Measurements from ENCODE around the gene CUL1.

Gene CUL1

DNA sequence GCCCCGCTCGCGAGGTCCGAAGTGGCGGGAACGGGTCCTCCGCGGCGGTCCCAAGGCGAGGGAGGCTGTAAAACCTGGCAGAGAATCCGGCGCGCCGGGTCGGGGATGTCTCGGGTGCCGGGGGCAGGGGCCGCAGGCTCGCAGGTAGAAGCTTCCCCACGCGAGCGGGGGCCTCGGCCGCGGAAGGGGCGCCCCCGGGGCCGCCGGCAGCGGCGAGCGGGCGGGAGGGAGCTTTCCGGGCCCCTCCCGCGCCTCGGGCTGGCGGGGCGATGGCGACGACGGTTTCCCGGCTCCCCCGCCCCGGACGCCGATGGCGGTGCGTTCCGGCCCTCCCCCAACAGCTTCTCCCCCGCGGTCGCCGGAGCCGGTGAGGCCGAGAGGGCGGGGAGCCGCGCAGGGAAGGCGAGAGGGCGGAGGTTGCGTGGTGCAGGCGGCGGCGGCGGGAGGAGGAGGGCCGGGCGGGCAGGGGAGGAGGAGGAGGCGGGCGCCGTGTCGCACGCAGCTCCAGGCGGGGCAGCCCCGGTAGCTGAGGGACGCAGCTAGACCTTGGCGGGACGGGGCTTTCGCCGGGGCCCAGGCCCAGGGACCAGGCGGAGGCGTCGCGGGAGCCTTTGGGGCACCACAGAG, at the start of gene CUL1:
Gene CUL1, plus strand, starts transcription at position 507 of the 627 bp plus-strand sequence. CDS start 31,220 bp downstream, outside the sequence.
- DNase-seq, result peak; percentile 50 to 51

DNA sequence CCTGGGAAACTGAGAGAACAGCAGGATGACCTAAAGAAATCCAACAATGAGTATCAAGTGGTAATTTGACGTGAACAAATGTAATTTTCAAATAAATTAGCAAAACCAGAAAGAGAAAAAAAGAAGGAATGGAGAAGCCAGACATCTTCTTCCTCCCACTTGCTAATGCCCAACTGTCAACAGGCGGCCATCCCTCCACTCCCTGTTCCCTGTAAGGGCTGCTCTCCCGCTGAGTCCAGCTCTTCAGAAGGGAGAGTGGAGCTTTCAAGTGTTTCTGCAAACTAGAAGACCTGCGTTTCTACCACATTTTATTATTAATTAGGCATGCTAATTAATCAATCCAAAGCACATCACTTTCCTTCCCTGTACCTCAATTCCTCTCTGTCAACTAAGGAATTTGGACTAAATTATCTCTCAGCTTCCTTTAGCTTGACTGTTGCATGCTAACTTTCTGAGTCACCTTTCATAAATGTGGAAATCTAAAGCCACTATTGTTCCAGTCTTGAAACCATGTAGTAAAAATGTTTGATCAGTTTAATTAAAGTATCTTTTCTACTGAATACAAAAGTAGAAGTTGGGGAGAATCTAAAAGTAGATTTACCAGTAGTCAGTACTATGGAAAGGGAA, 48.4 kb upstream of the CUL1 start:
- DNase-seq, result no peak

DNA sequence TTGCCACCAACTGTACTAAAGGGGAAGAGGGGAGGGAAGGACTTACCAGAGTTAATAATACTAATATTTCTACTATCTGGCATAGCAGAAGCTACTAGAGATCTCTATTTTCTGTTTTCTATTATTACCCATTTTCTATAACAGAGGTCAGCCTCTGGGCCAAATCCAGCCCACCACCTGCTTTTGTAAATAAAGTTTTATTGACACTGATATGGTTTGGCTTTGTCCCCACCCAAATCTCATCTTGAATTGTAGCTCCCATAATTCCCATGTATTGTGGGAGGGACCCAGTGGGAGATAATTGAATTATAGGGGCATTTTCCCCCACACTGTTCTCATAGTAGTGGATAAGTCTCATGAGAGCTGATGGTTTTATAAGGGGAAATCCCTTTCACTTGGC, 45.9 kb upstream of the CUL1 start:
- no peak for DNase-seq

DNA sequence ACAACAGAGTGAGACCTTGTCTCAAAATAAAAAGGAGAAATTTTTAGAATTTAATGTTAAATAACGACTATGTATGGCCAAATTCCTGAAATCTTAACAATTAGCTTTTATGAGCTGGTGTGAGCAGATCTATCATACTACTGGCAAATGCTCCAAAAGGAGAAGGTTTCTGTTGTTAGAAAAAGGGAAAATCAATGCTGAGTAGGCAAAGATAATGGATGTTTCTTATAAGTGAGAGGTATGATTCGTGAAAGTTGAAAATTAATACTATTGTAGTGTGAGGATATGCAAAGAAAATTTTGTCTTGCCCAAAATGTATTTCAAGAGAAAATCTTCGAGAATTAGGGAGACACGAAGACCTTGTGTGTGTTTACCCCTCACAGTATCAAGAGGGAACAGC, 40.8 kb upstream of the CUL1 start:
- no peak for DNase-seq

DNA sequence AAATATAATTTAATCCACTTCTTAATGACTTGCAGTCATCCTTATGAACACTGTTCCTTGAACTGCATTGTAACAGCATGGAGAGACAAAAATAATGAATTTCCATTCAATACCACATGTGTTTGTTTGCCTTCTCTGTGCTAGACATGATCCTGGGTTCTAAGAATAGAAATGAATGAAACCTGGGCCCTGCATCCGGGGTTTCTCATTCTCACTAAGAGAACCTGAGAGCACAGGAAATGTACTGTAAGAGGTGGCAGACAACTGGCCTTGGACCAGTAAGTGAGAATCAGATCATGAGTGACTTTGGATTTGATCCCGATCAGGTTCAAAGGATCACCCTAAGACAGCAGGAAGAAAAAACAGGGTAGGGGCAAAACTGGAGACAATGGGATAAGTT, 37.2 kb upstream of the CUL1 start:
- no peak for DNase-seq

DNA sequence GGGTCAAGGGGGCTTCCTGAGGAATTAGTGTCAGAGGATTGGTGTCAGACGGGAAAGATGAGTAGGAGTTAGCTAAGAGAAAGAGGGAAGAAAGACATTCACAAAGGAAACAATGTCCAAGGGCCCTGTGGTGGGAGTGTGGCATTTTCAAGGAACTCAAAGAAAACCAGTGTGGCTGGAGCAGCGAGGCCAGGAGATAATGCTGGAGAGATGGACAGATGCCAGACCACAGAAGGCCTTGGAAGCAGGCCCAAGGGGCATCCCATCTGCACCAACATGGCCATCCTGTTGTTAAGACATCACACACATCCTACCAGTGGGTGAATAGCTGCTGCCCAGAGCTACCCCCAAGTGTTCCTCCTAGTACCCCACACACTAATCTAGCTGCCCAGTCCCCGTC, 36.1 kb upstream of the CUL1 start:
- DNase-seq, result no peak

DNA sequence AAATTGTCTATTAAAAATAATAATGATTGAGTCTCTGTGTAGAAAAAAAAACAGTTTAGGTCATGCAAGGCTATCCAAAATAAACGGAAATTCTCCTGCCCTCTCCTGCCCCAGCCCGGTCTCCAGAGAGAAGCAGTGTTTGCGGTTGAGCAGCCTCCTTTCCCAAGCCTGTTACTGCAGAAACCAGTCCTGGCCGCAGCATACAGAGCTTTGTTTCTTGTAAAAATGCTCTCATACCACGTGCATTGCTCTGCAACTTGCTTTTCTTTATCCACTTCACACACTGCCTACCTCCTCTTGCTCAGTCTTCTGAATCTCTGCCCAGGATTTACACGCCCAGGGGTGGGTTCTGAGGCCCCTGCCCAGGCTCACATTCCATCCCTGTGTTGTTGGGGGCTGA, 34.4 kb upstream of the CUL1 start:
- DNase-seq, result no peak

DNA sequence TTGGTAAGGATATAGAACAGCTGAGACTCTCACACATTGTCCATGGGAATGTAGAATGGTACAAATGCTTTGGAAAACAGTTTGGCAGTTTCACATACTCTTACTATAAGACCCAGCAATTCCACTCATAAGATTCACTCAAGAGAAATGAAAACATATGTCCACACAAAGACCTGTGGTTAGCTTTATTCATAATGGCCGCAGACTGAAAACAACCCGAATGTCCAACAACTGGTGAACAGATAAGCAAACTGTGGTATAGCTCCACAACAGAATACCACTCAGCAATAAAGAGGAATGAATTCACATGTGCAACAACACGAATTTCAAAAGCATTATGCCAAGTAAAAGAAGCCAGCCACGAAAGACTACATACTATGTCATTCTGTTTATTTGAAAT, 33.5 kb upstream of the CUL1 start:
- no peak for DNase-seq

DNA sequence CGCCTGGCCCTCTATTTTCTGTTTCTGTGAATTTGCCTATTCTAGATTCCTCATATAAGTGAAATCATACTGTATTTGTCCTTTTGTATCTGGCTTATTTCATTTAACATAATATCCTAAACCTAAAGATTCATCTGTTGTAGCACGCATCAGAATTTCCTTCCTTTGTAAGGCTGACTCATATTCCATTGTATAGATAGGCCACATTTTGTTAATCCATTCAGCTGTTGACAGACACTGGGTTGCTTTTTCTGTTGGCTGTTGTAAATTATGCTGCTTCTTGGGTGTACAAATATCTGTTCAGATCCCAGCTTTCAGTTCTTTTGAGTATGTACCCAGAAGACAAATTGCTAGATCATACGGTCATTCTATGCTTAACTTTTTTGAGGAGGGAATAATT, 28.8 kb upstream of the CUL1 start:
- DNase-seq, result no peak

DNA sequence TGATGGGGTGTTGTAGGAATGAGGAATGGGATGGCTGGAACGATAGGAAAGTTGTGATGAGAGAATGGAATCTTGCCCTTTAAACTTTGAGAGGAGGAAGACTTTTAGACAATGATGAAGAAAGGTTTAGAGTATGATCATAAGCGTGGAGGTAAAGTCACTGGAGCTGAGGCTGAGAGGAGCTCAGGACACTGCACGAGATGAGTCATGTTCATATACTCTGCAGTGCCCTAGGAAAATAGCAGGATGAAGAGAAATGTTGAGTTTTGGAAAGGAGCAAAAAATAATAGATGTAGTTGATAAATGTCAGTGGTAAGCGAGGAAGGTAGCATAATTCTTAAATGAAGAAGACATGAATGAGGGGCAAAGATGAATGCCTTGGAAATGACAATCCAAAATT, 28.3 kb upstream of the CUL1 start:
- no peak for DNase-seq

DNA sequence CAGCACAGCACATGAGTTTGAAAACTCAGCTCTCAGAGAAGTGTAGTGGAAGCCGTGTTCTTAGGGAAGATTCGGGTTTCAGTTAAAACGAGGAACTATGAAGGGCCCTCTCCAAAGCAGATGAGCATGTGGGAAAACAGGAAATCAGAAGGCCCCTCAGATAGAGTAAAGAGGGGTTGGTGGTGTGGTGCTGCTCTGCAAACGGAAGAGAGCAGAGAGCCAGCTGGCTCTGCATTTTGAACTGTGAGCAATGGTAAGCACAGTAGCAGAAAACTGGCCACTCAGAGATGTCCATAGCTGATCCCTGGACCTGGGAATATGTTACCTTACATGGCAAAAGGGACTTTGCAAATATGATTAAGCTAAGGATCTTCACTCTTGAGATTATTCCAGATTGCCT, 27.9 kb upstream of the CUL1 start:
- DNase-seq, result peak in 1 of 2 donors; percentile 3

DNA sequence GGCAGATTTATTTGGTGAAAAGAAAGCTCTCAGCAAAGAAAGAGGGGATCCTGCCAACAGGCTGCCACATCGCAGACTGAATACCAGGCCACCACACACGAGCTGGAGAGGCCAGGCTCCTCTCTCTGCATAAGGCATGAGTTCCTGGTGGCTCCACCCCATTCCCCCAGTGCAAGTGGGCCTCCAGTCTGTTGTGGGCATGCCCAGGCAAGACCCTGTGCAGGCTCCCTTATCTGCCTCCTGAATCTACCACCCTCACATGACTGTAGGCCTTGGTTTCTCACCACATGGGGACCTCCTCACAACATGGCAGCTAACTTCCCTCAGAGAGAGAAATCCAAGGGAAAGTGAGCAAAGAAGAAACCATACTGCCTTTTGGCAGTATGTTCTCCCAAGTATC, 26.7 kb upstream of the CUL1 start:
- DNase-seq, result no peak

DNA sequence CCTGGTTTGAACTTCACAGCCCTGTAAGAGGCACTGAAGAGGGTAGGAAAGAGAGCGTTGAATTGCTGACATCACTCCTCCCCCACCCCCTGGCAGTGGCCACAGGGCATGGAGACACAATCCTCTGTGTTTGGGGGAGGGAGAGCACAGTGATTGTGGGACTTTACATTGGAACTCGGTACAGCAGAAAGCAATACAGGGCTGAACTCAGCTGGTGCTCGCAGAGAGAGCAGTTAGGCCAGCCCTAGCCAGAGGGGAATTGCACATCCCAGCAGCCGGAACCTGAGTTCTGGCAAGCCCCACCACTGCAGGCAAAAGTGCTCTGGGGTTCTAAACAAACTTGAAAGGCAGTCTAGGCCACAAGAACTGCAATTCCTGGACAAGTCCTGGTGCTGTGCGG, 24.0 kb upstream of the CUL1 start:
- DNase-seq, result no peak

DNA sequence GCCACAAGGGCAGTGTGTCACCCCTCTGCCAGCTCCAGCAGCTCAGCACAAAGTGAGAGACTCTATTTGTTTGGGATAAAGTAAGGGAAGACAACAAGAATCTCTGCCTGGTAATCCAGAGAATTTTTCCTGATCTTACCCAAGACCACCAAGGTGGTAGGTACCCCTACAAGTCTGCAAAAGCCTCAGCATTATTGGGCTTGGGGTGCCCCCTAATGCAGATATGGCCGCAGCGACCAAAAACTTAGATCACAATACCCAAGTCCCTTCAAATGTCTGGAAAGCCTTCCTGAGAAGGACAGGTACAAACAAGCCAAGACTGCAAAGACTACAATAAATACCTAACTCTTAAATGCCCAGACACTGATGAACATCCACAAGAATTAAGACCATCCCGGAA, 22.4 kb upstream of the CUL1 start:
- no peak for DNase-seq

DNA sequence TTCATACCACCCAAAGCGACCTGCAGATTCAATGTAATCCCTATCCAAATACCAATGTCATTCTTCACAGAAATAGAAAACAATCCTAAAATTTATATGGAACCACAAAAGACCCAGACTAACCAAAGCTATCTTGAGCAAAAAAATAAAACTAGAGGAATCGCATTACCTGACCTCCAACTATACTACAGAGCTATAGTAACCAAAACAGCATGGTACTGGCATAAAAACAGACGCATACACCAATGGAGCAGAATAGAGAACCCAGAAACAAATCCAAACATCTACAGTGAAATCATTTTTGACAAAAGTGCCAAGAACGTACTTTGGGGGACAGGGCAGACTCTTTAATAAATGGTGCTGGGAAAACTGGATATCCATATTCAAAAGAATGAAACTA, 16.9 kb upstream of the CUL1 start:
- DNase-seq, result no peak

DNA sequence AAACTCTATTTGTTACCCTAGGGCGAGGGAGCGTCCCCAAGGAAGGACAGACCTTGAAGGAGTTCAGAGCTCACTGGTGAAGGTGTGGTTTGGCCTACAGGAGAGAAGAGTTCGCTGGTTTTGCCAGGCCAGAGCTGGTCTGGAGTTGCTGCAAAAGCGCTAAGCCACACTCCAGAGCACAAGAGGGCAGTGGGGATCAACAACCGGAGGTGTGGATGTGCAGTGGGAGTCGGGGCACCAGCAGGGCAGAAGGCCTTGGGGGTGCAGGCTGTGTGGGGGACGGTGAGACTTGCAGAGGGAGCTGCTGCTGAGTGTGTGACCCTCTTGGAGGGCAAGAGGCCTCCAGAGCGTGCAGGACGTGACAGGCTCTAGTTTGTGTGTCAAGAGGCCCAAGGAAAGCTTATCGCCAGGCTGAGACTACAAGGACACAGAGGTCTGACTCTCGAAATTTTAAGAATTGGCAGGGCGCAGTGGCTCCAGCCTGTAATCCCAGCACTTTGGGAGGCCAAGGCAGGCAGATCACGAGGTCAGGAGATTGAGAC, 14.3 kb upstream of the CUL1 start:
- no peak for DNase-seq

DNA sequence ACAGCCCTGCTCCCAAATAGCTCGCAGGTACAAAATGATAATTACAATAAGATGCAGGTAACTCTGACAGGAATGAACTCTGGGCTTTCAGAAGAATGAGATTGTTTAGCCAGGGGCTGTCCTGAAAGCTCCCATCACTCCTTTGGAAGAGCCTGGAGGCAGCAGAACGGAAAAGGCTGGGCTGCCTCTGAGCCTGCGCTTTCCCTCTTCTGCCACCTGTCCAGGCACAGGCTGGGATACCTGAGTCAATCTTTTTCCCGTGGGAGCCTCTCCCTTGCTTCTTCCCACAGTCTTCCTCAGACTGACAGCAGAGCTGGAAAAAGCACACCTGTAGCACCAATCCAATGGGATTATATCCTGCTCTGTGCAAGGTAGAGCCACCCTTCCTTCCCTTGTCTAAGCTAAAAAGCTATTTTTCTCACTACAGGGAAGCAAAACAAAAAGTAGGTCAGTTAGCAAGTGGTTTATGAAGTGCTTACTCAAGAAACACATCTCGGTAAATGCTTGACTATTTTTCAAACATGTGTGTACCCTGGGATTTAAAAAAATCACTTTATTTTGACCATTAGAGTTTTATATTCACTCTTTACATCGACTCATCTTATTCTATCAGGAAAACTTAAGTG, 12.3 kb upstream of the CUL1 start:
- DNase-seq, result no peak

DNA sequence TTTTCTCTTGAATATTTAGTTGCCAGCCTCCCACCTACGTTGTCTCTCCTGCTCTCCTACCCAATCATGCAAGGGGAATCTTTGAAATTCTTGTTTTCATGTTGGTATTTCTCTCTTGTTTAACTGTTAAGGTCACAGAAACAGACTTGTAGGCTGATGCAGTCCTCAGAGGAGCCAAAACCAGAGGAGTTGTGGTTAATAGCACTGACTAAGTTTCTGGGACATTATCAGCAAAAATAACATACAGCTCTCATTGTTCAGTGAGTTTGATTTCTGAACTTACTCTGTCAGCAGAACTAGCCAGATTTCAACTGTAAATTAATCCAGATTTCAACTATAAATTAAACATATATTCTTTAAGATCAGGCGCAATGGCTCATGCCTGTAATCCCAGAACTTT, 11.1 kb upstream of the CUL1 start:
- DNase-seq, result no peak

DNA sequence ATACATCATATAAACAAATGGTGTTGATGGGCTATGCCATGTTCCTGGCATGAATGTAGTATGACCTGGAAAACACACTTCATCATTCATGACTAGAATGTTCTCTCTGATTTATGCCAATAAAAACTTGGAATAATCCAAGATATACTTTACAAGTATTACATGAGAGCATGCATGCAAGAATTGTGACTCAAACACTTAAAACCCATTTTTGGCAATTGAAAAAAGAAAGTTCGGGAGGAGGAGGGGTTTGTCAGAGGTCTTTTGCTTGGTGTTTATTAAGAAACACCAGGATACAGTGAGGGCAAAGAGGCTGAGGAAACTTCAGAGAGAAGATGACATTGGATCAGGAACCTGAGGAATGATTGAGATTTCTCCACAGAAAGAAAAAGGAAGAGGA, 10.2 kb upstream of the CUL1 start:
- no peak for DNase-seq

DNA sequence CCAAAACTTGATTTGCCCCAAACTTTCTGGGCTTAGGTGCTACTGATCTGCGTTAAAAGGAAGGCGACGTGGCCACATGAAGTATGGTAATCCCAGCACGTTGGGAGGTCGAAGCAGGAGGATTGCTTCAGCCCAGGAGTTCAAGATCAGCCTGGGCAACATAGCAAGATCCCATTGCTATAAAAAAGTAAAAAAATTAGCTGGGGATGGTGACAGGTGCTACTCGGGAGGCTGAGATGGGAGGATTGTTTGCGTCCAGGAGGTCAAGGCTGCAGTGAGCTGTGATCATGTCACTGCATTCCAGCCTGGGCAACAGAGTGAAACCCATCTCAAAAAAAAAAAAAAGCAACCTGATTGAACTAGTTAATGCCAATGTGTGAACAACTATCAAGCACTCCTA, 5.1 kb upstream of the CUL1 start:
- DNase-seq, result no peak

DNA sequence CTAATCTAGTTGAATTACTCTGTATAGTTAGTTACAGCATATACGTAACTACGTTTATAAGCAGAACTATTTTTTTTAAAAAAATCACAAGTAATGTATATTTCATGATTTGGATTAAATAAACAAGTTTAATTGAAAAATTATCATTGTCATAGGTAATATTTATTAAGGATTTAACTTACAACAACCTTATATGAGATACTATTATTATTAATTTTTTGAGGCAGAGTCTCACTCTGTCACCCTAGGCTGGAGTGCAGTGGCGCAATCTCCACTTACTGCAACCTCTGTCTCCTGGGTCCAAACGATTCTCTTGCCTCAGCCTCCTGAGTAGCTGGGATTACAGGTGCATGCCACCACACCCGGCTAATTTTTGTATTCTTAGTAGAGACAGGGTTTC, 4.1 kb upstream of the CUL1 start:
- DNase-seq, result no peak

DNA sequence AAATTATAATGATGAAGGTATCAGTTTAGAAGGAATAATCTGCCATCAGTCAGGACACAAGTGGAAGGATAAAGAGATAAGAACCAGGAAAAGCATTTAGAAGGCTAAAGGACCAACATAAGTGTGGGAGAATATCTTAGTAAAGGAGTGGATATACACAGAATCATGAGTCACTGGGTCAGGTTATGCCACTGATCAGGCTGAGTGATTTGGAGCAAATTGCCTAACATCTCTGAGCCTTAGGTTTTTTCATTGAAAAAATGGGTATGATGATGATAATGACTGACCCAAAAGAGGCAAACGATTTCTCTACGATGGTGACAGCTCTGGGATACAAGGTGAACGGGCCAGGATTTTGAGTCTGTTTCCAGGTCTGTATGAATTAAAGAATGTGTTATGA, 2.8 kb upstream of the CUL1 start:
- DNase-seq, result no peak

DNA sequence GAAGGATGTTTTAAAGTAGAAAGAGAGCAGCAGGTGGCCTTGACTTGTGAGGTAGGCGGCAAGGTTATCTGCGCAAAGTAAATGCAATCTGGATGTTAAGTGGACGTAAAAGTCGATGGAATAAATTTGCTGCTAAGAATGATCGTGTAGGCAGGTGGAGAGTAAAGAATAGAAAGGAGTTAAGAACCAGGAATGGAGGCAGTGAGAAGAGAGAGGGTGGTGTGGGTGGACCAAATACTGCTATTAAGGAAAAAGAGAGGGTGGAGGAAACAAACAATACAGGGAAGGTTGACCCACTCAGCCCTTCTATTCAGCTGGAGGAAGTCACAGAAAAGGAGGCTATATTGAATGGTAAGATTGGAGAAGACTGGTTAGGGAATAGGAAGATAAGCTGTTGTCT, 1.9 kb upstream of the CUL1 start:
- DNase-seq, result no peak

DNA sequence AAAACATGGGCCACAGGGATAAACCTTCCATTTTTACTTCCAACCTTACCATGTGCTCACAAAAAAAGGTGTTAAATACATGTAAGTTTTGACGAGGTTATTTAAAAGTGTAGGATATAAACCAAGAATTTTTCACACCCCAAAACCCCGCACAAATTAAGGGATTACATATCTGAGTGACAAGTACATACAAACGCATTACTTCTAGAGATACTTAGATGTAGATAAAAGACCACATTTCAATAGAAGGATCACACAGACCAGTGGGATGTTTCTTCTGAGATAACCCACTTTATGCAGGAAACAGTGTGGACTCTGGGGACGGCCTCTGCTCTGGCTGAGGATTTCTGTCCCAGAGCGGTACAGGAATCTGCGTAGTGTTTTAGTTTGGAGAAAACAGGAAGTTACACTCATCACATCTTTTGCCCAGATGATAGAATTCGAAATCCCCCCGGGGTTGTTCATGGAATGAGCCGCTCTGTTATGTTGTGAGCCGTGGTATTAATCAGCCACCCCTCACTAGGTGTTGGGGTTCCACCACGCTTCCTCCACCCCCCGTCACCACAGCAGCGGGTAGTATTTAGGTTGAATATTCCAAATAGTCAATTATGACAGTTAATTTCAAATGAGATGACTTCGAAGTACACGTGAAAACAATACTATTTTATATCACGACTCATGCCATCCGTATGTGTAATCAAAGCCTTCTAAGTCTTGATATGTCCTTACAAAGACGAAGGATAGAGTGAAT, 1.3 kb upstream of the CUL1 start:
- DNase-seq, result peak; percentile 37 to 61
